HG03066 (cell line): ENCODE results near the gene NUDT4.

ENCODE experiments used
- ATAC-seq: cut with Tn5 transposase; IDR thresholded peaks from one replicate; pipeline ENCODE4 v1.9.1; 2021; ENCODE audit warnings: low read depth; ENCODE audit not compliant: unreplicated experiment

Gene NUDT4

GRCh38 chr12:93451423-93452158 lies 73.9 kb downstream of the NUDT4 start:
- ATAC-seq: no peak

DNA sequence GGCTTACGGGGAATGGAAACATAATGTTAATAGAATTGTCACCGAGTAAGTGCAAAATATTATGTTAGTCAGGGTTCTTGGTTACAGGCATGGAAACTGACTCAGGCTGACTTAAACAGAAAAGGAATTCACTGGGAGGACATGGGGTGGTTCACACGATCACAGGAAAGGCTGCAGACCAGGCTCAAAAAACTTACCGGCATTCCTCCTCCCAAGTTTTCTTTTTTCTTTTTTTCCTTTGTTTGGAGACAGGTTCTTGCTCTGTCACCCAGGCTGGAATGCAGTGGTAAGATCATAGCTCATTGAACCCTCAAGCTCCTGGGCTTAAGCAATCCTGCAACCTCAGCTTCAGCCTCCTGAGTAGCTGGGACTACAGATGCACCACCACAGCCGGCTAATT lies 75.9 kb downstream of the NUDT4 start:
- ATAC-seq: no peak

DNA sequence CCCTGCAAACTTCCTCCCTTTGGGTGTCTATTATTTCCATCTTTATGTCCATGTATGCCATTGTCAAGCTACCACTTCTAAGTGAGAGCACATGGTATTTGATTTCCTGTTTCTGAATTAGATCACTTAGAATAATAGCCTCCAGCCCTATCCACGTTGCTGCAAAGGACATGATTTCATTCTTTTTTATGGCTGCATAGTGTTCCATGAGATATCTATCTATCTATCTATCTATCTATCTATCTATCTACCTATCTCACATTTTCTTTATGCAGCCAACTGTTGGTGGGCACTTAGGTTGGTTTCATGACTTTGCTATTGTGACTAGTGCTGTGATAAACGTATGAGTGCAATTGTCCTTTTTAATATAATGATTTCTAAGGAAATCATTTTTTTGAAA lies 78.4 kb downstream of the NUDT4 start:
- ATAC-seq: no peak
